Choroid plexus epithelial cell (primary cell): ENCODE data around the gene TCOF1.

ENCODE experiments used
- DNase-seq: peaks from one replicate; pipeline ENCODE4 v3.0.0-alpha.2; 2010; ENCODE audit warnings: low read depth
- H3K4me3 ChIP-seq: 2 replicates; pipeline ENCODE4 v1.5.1; 2011; ENCODE audit warnings: low read depth, mild to moderate bottlenecking, control low read depth, low read length, moderate library complexity
- CTCF ChIP-seq: conservative IDR thresholded peaks from 2 replicates; pipeline ENCODE4 v1.5.1; 2011; ENCODE audit warnings: low read depth, mild to moderate bottlenecking, control low read depth, inconsistent platforms, low read length, moderate library complexity

Gene TCOF1

DNA sequence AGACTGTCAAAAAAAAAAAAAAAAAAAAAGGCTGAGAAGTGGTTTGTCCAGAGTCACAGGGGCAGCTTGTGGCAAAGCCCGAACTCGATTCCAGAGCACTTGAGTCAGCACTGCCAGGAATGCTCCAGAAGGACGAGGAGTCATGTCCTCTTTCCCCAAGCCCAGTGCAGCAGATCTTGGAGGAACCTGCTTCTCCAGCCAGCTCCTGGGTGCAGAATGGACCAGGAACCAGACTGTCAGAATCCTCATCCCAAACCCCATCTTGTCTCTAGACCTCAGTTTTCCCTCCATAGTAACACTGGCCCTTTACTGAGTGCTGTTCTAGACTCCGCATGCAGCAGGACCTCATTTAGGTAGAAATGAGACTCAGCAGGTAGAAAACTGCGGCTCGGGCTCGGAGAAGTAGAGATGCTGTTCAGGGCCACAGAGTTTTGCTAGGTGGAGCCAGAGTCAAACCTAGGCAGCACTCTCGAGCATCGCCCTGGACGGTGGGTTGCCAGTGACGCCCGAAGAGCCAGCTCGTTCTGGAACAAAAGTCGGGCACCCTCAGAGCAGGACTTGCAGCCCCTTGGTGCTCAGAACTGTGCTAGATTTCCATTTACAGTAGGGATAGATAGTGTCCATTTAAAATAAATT lies 39.8 kb downstream of the TCOF1 start:
- no peak for TF ChIP-seq CTCF
- DNase-seq = peak; percentile 34
- H3K4me3 ChIP-seq = no peak overlapping the region

DNA sequence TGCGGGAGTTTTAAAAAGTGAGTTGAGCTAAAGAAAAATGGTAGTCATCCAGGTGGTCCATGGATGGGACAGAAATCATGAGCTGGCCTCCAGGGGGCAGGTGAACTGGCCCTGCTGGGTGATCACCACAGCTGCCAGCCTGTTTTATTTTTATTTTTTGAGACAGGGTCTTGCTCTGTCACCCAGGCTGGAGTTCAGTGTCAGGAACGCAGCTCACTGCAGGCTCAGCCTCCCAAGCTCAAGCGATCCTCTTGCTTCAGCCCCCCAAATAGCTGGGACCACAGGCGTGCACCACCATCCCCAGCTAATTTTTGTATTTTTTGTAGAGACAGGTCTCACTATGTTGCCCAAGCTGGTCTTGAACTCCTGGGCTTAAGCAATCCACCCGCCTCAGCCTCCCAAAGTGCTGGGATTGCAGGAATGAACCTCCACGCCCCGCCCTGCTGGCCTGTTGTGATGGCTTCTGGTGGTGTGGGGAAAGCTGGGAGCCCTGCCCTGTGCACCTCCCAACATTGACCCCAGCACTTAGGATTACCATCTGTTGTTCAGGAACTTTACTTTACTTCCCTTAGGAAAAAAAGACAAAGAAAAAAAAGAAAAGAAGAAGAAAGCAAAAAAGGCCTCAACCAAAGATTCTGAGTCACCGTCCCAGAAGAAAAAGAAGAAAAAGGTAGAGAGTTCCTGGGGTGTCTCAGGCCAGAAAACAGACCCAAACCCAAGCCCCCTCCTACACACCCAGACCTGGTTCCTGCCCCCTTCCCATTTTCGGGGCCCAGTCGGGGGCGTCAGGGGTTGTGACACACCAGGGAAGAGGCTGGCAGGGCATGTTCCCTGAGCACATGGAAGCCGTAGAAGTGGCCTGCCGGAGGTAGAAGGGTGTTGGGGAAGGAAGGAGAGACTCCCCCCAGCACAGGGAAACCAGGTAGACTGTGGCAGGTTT lies 40.6 kb downstream of the TCOF1 start:
- TF ChIP-seq CTCF = peak; percentile 17
- no peak for DNase-seq
- H3K4me3 ChIP-seq = no peak overlapping the region

- no peak for DNase-seq
- TF ChIP-seq CTCF = peak; percentile 39
Observed at GRCh38 chr5:150398722-150399523, 41.4 kb downstream of the TCOF1 start.

DNA sequence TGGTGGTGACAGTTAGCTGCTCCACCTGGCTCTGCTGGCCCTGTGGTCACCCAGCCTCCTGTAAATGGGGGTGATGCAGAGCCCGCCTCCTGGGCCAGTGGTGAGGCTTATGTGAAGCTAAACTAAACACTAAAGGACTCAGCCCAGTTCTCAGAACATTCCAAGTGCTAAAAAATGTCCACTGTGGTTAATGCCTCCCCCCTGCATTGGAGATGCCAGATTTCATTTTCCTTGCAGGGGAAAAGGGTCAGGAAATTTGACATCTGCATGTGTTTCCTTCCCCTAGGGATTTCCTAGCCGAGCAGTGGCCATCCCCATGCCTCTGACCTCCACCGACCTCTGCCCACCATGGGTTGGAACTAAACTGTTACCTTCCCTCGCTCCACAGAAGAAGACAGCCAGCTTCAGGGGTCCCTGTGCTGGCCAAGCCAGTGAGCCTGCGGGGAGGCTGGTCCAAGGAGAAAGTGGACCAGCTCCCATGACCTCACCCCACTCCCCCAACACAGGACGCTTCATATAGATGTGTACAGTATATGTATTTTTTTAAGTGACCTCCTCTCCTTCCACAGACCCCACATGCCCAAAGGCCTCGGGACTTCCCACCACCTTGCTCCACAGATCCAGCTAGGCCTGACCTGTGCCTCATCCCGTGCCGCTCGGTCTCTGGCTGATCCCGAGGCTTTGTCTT lies 42.2 kb downstream of the TCOF1 start:
- TF ChIP-seq CTCF = no peak
- no peak overlapping the region for H3K4me3 ChIP-seq
- peak; percentile 59 for DNase-seq

More at GRCh38 chr5:150398722-150399523, 41.4 kb downstream of the TCOF1 start:
- H3K4me3 ChIP-seq = no peak overlapping the region

GRCh38 chr5:150400316-150401075 lies 43.0 kb downstream of the TCOF1 start:
- no peak overlapping the region for H3K4me3 ChIP-seq
- TF ChIP-seq CTCF = no peak
- no peak for DNase-seq

DNA sequence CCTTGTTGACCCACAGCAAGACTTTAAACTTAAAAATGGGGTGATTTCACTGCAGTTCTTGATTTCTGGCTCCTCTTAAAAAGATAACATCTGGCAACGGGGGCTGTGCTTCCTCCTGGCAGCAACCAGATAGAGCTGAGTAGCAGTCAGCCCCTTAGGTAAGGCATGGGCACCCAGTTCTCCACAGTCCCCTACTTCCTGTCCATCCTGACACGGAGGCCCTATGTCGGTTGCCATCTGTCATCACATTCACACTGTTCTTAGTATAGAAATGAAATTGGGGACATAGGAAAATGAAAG lies 43.5 kb downstream of the TCOF1 start:
- no peak for TF ChIP-seq CTCF
- H3K4me3 ChIP-seq = no peak overlapping the region
- DNase-seq = no peak
